Stomach smooth muscle (tissue), 2 donors: ENCODE results near the gene RAB11FIP2.

ENCODE experiments used
- H3K27ac ChIP-seq: one replicate; pipeline ENCODE4 v1.7.0; 2013; ENCODE audit warnings: mild to moderate bottlenecking, low read length, inconsistent platforms
- H3K27me3 ChIP-seq, 2 donors: one replicate each; pipeline ENCODE4 v1.7.0; 2013; ENCODE audit warnings: low read length in 2 of 2; ENCODE audit not compliant: insufficient read depth in 2 of 2, control insufficient read depth in 1 of 2
- H3K36me3 ChIP-seq, 2 donors: one replicate each; pipeline ENCODE4 v1.7.0; 2013; ENCODE audit warnings: low read length in 2 of 2; ENCODE audit not compliant: control insufficient read depth in 2 of 2, insufficient read depth in 2 of 2
- H3K4me1 ChIP-seq: one replicate; pipeline ENCODE4 v1.7.0; 2013; ENCODE audit warnings: low read length; ENCODE audit not compliant: control insufficient read depth, insufficient read depth
- H3K4me3 ChIP-seq, 2 donors: one replicate each; pipeline ENCODE4 v1.7.0; 2013; ENCODE audit warnings: low read length in 2 of 2
- H3K9ac ChIP-seq, 2 donors: one replicate each; pipeline ENCODE4 v1.7.0; 2013; ENCODE audit warnings: low read length in 2 of 2, mild to moderate bottlenecking in 1 of 2
- H3K9me3 ChIP-seq, 2 donors: one replicate each; pipeline ENCODE4 v1.7.0; 2013; ENCODE audit warnings: low read length in 2 of 2; ENCODE audit not compliant: control insufficient read depth in 2 of 2
- donor health status: healthy.
- donor health status: Pancreatic carcinoma.

Gene RAB11FIP2

GRCh38 chr10:118052816-118053215 is 6.1 kb upstream of the RAB11FIP2 start:
- Histone ChIP-seq H3K9ac (no peak overlapping the region), H3K27ac (no peak overlapping the region), H3K9me3 (no peaks in the 10 kb centered on the region), H3K4me1 (no peaks in the 10 kb centered on the region), H3K27me3 (no peaks in the 10 kb centered on the region), H3K4me3 (no peak overlapping the region), H3K36me3 (no peaks in the 10 kb centered on the region)

GRCh38 chr10:118047880-118048279 is 1.1 kb upstream of the RAB11FIP2 start:
- no peak overlapping the region for H3K4me3 ChIP-seq
- H3K9me3 ChIP-seq, result no peaks in the 10 kb centered on the region
- no peaks in the 10 kb centered on the region for H3K27me3 ChIP-seq
- H3K4me1 ChIP-seq, result peaks cover 8% of the 10 kb centered on the region
- peak overlapping the region; percentile 72 for H3K27ac ChIP-seq
- H3K36me3 ChIP-seq, result no peaks in the 10 kb centered on the region
- H3K9ac ChIP-seq, result no peak overlapping the region

DNA sequence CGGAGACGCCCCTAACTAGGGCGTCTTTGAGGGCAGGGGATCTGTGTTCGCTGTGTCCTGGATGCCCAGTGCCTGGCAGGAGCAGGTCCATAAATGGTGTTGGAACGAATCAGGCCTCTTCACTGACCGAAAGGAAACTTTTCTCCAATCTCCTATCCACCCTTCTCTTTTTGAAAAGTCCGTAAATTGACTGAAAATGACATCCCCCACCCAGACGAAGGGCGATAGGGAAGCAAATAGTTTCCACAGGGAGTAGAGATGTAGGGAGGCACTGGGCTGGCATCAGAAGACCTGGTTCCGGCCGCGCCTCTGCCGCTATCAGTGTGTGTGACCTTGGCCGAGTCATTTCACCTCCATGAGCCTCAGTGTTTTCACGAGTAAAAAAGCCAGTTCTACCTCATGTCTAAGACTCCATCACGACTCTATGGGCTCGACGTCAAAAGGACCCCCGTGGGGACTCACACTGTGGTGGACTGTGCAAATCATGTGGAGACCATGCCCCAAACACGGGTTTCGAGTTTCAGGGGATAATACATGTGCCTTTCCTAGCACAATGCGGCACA is 497 bp upstream of the RAB11FIP2 start:
- Histone ChIP-seq H3K27me3 (no peaks in the 10 kb centered on the region), H3K9me3 (no peaks in the 10 kb centered on the region), H3K4me3 (peak overlapping the region; percentile 81), H3K4me1 (peaks cover 8% of the 10 kb centered on the region), H3K36me3 (no peaks in the 10 kb centered on the region), H3K9ac (peak overlapping the region; percentile 62 to 76), H3K27ac (peak overlapping the region; percentile 72)

DNA sequence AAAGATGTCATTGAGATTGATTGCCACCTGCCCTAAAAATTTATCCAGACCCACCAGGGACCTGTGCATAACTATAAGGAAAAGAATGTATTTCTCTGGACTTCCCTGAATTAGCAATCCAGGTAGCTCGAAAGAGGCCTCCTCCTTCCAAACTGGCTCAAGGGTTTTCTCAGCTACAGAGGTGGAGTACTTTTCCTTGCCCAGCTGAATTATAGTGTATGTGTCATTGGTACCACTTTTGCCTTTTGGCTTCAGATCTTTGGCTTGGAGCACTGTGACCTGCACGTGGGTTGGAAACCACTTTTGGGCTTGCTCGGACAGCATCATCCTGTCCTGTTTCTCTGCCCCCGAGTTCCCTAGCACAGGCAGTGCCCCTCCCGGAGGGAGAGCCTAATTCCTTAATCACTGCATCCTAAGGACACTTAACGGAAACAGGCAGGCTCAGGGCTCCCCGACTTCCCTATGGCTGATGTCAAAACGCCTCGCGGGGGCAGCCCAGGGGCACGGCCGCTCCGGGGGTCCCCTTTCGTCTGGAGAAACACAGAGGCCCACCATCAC is 825 bp downstream of the RAB11FIP2 start:
- H3K27ac ChIP-seq, result peak overlapping the region; percentile 72
- no peaks in the 10 kb centered on the region for H3K9me3 ChIP-seq
- no peaks in the 10 kb centered on the region for H3K36me3 ChIP-seq
- H3K4me1 ChIP-seq, result peaks cover 8% of the 10 kb centered on the region
- H3K9ac ChIP-seq, result peak overlapping the region; percentile 62 to 79
- H3K4me3 ChIP-seq, result peak overlapping the region; percentile 81
- H3K27me3 ChIP-seq, result no peaks in the 10 kb centered on the region

- Histone ChIP-seq H3K9me3 (no peaks in the 10 kb centered on the region), H3K36me3 (no peaks in the 10 kb centered on the region), H3K4me1 (peaks cover 8% of the 10 kb centered on the region), H3K27me3 (no peaks in the 10 kb centered on the region), H3K27ac (peak overlapping the region; percentile 72), H3K4me3 (peak overlapping the region; percentile 81), H3K9ac (peak overlapping the region; percentile 62 to 79)
Observed at GRCh38 chr10:118045158-118045836, 1.4 kb downstream of the RAB11FIP2 start.

- Histone ChIP-seq H3K27ac (no peak overlapping the region), H3K9me3 (no peaks in the 10 kb centered on the region), H3K27me3 (no peaks in the 10 kb centered on the region), H3K4me3 (peak overlapping the region in 1 of 2 donors; percentile 9), H3K36me3 (no peaks in the 10 kb centered on the region), H3K4me1 (peaks cover 8% of the 10 kb centered on the region), H3K9ac (no peak overlapping the region)
Observed at GRCh38 chr10:118042827-118043242, 3.9 kb downstream of the RAB11FIP2 start.

- no peak overlapping the region for H3K27ac ChIP-seq
- H3K4me1 ChIP-seq, result peaks cover 8% of the 10 kb centered on the region
- H3K9ac ChIP-seq, result no peak overlapping the region
- no peak overlapping the region for H3K4me3 ChIP-seq
- H3K36me3 ChIP-seq, result no peaks in the 10 kb centered on the region
- no peaks in the 10 kb centered on the region for H3K9me3 ChIP-seq
- no peaks in the 10 kb centered on the region for H3K27me3 ChIP-seq
Observed at GRCh38 chr10:118042336-118042735, 4.4 kb downstream of the RAB11FIP2 start.

DNA sequence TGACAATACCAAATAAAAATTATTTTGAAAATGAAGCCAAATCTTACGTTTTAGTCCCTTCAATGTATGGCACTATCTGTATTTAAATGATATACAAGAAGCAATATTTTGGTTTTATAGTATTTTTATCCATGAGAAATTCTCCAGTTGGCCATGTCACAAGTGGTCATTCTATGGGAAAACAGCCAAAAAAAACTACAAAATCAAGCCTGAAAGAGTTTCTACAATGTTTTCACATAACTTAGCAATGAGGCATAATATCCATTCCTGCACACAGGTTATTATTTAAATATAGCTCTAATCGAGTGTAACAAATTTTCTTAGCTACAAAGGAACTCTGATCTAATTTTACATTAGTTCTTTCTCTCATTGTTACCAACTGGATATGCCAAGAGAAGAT is 5.4 kb downstream of the RAB11FIP2 start:
- Histone ChIP-seq H3K27me3 (no peaks in the 10 kb centered on the region), H3K27ac (no peak overlapping the region), H3K36me3 (no peaks in the 10 kb centered on the region), H3K9ac (no peak overlapping the region), H3K9me3 (no peaks in the 10 kb centered on the region), H3K4me1 (peaks cover 8% of the 10 kb centered on the region), H3K4me3 (no peak overlapping the region)

DNA sequence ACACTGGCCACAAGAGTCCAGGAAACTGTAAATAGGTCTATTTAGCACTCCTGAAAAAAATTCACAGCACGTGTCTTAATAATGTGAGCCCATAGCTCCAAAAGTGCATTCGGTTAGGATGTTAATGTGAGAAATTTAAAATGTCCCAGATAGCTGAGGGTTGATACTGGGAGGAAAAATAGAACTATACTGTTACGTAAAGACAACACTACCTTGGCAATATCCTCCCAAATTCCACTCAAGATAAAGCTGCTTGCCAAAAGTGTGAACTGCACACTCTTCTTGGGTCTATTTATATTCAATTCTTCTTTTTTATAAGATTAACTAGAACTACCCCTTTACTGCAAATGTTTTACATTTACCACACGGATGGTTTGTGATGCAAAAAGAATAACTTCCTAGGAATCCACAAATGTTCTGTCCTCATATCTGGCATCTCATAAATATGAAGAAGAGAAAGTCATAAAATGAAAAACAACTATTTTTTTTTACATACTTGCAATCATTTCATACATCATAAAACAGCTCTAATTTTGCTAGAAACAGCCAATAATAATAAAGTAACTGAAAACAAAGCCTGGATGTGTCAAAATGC is 10.4 kb downstream of the RAB11FIP2 start:
- H3K9ac ChIP-seq, result no peak overlapping the region
- H3K4me3 ChIP-seq, result no peak overlapping the region
- no peaks in the 10 kb centered on the region for H3K27me3 ChIP-seq
- no peak overlapping the region for H3K27ac ChIP-seq
- H3K36me3 ChIP-seq, result peaks cover 0 to 2% of the 10 kb centered on the region in 2 donors
- H3K9me3 ChIP-seq, result no peaks in the 10 kb centered on the region
- H3K4me1 ChIP-seq, result peaks cover 4% of the 10 kb centered on the region

DNA sequence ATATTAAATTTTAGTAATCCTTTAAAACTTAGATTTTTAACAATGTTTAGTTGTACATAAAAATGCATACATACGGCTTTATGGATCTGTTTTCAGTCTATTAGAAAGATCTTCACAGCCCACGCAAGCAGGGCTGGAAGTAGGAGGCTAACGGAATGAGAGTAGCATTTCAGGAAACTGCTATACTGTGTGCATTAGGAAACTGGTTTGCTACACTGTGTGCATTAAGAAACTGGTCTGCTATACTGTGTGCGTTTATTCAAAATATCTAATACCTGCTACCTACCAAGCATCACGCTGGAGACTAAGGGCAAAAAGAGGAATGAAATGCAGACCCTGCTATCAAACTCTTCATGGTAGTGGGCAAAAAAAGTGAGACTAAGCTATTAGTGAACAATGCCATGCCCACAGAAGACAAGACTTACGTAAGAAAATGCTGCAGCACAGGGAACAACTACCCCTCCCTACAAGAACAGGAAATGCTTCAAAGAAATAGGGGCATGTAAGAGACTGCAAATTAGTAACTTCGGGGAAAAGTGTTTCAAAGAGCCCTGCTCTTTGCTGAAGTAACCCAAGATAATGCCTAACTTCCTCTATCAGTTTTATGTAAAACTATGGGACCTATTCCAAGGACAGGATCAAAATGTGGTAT is 11.3 kb downstream of the RAB11FIP2 start:
- Histone ChIP-seq H3K9ac (no peak overlapping the region), H3K4me3 (no peak overlapping the region), H3K27ac (no peak overlapping the region), H3K36me3 (peaks cover 0 to 2% of the 10 kb centered on the region in 2 donors), H3K4me1 (peaks cover 4% of the 10 kb centered on the region), H3K27me3 (no peaks in the 10 kb centered on the region), H3K9me3 (no peaks in the 10 kb centered on the region)
